ENCODE data around the gene ARID1A.

The ARID1A gene

DNA sequence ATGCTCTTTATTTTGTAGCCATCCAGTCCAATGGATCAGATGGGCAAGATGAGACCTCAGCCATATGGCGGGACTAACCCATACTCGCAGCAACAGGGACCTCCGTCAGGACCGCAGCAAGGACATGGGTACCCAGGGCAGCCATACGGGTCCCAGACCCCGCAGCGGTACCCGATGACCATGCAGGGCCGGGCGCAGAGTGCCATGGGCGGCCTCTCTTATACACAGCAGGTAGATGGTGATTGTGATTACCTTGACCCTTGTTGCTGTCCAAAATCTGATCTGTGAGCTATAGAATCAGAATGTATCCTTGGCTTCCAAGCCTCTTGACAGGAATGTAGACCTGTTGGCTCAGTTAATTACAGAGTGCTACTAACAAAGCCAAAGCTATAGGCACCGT, 33.8 kb downstream of the ARID1A start:
- DNase-seq = no peak

DNA sequence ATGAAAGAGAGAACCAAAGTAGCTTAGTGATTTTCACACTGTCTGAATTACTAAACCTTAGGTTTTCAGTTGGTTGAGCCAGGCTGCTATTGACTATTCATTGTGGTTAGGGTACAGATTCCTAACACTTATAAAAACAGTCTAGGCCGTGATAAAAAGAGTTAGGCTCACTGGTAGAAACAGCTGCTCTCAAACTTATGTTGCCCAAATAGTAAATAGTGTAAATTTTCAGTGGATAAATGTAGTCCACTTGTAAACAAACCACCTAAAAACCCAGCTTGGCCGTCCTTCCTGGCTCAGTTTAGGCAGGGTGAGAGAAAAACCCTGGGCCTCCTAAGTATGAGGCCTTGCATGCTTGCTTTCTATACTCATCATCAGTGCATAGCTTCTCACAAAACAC, 34.9 kb downstream of the ARID1A start:
- no peak for DNase-seq

DNA sequence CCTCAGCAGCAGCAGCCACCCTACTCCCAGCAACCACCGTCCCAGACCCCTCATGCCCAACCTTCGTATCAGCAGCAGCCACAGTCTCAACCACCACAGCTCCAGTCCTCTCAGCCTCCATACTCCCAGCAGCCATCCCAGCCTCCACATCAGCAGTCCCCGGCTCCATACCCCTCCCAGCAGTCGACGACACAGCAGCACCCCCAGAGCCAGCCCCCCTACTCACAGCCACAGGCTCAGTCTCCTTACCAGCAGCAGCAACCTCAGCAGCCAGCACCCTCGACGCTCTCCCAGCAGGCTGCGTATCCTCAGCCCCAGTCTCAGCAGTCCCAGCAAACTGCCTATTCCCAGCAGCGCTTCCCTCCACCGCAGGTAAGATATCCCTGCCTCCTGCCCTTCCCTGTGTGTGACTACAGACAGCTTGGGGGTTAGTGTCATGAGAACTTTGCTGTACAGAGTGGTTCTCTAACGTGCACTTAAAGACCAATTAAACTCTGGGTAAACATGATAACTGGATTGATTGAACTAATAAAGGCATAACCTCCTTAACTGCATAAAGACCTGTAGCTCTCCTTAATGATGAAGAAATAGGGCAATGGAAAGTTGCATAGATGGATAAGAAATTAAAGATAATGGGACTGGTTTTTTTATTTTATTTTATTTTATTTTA, 35.6 kb downstream of the ARID1A start:
- no peak for DNase-seq

DNA sequence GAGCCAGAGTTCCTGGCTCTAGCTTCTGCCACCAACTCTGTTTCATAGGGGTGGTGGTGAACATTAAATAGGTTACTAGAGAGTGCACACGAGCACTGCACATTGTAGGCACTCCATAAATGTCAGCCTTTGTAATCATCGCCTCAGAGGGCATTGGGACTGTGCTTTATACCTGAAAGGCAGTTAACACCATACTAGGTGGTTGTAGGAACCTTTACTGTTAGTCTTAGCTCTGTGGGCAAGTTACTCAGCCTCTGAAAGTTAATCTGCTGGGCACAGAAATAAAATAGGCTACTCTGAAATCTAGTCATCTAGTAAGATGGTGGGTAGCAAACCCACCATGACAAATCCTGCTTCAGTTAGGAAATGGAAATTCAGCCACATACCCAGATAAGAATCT, 37.6 kb downstream of the ARID1A start:
- DNase-seq = no peak

DNA sequence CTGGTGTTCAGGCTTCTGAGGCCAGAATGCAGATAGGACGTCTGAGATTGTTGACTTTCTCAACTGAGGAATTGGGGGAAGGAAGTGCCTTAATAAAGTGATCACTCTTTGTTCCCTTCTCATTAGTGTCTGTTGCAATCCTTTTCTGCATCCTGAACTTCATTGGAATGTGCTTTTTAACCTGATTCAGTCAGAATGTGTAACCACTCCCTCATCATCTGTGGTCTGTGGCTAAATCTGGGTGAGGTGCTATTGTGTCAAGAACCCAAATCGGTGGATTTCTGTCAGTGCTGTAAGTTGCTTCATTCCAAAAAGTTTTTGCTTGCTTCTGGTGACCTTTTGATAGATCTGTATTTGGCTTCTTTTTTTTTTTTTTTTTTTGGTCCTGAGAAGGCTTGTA, 38.2 kb downstream of the ARID1A start:
- DNase-seq = no peak

DNA sequence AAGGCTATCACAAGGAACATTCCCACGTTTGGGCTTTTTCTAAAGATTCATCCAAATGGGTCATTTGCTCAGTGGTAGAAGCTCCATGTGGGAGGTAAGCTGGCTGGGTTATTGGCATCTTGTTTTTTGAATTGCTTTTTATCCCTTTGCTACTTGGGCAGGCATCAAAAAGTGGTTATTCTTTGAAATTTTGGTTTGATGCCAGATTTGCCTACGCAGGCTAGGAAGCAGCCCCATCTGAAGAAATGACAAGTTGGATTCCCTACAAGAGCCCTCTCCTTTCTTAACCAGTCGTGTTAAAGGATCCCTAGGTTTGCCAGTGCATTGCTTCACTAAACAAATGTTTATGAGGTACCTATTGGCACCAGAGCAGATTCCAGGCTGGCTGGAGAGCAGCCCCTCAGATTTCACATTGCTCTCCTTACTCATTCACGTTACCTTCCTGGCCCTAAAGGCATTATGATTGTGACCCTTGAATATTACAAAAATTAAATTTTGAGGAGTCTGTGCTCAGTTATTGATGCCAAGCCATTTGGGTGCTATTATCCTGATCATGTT, 38.8 kb downstream of the ARID1A start:
- no peak for DNase-seq

DNA sequence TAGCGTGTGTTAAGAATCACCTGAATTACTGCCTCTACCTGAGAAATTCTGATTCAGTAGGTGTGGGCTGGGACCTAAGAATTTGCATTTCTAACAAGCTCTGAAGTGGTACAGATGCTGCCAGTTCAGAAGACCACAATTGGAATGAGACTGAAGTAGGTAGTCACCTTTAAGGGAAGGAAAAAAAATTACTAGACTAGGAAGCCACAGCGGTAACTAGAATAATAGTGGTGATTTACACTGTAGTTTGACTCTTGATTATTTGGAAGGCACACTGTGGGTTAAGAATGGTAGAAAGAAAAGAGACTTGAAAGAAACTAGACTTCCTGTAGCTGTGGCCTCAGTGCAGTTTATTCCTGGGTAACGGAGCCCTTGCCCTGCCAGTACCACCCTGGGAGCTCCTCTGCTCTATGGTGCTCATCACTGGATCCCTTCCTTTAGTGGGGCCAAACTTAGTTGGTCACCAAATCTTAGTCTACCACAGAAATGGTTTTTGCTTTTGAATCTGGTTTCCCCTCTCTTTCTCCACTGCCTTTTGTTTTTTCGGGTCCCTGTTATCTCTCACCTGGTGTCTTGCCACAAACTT, 43.6 kb downstream of the ARID1A start:
- no peak for DNase-seq

DNA sequence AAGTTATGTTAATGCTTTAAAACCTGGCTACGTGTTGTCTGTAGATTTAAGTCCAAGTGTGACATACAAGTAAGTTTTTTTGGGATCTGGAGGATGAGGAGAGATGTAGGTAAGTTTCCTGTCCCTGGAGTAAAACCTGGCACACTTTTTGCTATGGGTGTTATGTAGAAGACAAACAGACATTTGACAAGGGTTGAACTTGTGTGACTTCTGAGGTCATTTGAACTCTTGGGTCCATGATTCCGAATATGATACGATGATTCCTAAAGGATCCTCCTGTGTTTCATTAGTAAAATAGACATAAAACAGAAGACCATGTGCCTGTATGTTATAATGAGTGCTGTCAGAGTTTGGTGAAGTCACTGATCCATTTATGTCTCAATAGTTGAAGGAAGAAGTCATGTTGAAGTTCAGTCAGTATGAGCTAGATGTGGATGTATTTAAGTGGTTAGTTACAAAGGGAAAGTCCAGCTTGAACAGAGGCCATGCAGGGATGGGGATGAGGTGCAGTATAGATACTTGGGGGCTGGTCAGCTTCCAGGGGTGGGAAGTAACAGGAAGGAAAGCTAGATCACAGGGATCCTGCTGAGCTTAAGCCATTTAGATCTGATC, 44.3 kb downstream of the ARID1A start:
- DNase-seq = no peak

DNA sequence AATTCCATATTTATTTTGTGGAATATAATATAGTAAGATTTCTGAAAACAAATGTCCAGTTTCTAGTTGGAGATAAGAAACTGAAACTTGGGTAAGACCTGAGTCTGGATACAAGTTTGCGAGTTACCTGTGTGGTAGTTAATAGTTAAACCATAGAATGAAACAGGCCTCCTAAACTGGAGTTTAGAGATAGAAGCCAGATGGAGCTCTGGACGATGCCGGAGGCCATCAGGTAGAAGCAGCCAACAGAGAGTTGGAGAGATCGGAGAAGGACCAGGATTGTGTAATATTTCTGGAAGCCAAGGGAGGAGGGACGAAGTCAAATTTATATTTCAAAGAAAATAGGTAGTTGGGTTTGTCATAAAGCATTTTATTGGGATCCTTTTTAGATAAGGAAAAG, 45.1 kb downstream of the ARID1A start:
- DNase-seq = no peak

DNA sequence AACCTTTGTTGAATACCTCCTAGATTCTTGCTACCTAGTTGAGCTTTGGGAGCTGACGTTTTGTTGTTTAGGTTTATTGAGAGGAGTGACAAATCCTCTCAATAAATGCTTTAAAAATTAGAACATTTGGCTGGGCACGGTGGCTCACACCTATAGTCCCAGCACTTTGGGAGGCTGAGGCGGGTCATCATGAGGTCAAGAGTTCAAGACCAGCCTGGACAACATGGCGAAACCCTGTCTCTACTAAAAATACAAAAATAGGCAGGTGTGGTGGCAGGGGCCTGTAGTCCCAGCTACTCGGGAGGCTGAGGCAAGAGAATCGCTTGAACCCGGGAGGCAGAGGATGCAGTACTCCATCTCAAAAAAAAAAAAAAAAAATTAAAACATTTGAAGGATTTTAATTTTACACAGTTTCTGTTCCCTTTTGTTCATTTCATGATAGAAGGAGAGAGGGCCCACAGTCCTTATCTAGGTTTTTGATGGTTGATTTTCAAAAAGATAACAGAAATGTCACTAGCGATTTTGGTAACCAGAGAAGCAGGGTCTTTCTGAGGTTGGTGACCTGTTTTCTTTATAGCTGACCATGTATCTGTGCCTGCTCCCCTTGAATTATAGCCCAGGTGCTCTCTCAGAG, 47.7 kb downstream of the ARID1A start:
- no peak for DNase-seq

DNA sequence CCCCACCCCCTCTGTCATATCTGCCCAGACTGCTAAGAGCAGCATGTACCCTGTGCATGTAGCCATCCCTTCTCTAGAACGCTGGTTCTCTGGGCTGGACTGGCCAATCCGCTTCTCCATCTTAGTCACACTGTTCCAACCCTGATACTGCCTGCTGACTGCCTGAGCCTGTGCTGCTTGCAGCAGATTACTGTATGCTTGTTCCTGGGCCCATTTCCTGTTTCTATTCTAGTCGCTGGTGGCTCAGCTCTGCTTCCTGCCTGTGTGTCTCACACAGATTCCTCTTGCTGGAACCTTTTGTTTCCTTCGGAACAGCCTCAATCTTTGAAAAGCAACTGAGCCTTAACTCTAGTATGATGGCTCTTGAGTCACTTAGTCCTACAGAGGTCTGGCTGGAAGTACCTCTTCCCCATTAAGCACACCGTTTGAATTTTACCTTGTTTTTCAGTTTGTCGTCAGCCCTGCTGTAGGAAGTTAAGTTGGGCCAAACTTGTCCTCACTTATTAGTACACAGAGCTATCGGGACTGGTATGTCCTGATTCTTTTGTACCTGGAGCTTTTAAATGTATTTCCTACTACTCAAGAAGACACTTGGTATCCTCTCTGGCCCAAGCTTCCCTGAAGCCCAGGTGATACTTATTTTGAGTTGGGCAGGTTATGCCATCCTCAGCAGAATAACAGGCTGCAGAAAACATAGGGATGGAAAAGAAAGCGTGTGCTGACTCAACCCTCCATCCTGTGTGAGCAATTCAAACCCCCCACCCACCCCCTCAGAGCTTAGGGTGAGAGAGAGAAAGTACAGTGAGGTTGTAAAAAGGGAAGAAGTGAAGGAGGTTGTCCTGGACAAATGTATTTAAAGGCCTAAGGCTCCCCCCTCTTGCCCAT, 48.5 kb downstream of the ARID1A start:
- peak; percentile 54 for DNase-seq

DNA sequence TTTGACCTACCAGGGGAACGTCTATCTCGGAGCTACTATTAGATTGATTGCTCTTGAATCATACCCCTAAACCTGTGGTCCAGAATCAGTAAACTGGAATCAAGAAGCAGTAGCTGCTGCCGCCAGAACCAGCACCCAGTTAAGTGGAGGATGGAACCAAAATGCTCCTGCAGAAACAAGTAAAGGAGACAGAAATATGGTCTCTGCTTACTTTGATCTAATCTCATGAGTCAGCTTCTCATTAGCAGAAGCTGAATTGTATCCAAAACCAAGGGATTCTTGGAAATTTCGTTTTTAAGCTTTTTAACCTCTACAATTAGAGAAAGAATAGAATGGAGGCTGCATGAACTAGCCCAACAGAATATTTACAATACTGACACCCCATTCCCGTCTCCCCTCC, 49.4 kb downstream of the ARID1A start:
- no peak for DNase-seq

DNA sequence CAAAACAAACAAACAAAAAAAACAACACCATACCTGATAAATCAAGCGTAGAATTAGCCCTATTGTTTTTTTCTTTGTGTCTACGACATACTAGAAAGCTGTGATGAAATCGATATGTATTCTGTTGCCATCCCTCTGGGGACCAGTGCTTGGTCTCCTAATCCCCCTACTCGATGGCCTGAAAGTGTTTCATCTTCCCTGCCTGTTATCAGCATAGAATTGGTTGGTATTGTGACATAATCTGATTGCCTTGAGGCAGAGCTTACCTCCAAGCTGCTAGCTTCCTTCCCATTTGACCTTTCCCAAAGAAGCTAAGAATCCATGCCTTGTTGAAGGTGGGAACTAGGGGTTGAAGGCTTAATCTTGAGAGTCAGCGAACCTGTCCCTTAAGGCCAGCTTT, 51.2 kb downstream of the ARID1A start:
- DNase-seq = no peak

DNA sequence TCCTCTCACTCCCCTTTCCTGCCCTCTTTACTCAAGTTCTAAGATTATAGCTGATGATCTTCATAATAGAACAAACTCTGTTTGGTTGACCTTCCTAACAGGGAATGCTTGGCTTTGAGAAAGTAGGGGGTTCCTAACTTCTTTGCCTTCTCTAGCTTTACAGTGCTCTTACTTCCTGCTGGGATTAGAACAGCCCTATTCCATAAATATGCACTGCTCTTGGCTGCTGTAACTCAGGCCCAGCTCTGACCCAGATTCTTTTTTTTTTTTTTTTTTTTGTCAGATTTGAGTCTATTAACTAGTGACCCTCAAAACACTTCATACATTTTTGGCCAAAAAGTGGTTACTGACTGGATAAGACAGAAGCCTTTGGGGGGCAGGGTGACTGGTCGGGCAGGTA, 52.5 kb downstream of the ARID1A start:
- DNase-seq = no peak

DNA sequence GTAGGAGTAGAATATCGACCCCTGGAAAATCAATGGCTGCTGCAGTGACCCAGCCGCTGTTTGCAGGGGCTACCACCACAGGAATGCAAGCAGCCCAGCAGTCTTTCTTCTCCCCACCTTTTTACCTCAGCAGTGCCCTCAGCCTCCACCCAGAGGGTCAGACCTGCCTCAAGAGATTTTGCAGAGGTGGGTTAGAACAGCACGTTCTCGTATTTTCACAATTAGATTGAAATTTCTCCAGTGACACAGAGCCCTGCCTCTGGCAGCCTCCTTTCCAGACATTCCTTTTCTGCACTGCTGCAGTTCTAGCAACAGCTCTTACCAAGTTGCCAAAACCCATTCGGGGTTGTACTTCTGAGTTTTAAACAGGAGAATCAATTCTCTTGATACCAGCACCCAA, 53.6 kb downstream of the ARID1A start:
- DNase-seq = no peak

DNA sequence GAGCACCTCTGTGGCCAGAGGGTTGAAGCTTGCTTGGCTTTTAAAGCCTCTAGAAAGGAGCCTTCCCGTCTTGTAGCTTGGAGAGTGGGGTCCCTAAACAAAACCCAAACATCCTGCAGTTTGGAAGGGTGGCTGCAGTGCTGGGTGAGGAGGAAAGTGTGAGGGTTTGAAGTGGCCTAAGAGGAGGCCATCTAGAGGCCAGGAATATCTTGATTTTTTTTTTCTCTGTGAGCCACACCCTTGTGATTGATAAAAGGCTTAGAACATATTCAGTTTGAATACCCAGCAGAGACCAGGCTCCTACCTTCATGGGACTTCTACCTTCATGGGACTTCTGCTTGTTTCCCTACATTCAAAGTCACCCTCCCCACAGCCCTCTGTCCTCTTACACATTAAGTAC, 54.6 kb downstream of the ARID1A start:
- DNase-seq = no peak

DNA sequence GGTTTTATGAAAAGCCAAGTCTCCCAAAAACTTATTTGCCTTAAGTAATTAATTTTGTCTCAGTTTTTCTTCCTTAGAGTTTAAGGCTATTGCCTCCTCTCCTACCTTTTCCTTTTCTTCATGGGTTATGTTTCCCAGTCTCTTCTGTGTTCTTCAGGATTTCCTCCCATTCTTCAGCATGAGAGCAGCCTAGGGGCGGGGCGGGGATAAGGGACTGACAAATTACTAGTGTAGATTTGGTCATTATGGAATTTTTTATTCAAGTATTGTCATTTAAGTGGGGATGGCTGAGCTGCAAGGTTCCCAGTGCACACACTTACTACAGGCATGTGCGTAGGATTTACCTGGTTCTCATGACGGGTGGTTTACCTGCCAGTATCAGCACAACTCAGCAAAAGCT, 56.7 kb downstream of the ARID1A start:
- DNase-seq = no peak

DNA sequence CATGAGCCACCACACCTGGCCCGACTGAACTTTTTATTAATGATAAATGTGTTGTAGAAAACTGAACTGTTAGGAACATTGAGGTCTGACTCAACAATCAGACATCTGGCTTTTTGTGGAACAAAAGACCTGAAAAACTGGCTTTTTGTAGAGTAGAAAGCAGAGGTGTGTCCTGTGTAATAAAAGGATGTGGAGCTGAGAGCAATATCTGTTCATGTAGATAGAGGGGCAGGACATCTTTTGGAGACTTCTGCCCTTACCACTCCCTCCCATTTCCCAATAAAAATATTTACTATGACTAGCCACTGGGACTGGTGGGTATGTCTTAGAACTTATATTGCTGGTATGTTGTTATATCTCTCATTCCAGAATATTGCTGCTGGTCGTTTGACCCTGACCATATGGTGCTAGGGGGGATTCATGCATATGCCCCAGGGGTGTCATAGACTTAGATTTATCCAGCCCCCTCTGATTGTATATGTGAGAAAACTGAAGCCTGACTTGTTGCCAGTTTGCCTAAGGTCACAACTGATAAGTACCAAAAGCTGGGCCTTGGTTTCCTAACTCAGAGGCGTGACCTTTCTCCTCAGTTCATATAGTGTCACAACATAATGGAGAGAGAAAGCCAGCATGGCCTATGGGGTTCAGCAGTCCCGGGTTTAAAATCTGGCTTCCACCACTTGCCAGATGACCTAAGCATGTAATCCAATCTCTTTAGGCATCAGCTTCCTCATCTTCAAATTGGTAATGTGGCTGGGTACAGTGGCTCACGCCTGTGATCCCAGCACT, 58.5 kb downstream of the ARID1A start:
- no peak for DNase-seq

DNA sequence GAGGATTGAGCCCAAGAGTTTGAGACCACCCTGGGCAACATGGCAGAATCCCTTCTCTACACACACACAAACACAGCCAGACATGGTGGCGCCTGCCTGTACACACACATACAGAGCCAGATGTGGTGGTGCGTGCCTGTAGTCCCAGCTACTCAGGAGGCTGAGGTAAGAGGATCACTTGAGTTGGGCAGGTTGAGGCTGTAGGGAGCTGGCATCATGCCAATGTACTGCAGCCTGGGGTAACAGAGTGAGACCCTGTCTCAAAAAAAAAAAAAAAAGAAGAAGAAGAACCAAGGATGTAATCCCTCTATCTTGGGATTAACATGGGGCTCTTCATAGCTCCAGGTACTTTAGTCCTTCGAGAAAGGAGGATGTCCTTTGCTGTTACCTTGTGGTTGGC, 62.5 kb downstream of the ARID1A start:
- DNase-seq = no peak

DNA sequence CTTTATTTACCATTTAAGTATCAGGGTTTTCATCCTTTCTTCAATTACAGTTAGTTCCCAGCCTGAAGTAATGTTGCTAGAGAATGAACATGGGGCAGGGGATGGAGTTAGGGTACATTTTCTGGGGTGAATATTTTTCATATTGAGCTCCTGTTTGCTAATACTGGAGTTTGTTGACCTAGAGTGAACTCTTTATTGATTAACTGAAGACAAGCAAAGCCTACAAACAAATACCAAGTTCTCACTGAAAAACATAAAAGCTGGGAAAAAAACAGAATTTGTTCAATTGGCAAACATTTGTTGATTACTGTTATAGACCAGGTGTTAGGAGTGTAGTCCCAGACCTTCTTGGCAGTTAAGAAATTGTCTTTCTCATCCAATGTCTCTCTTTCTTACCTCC, 63.7 kb downstream of the ARID1A start:
- DNase-seq = no peak

DNA sequence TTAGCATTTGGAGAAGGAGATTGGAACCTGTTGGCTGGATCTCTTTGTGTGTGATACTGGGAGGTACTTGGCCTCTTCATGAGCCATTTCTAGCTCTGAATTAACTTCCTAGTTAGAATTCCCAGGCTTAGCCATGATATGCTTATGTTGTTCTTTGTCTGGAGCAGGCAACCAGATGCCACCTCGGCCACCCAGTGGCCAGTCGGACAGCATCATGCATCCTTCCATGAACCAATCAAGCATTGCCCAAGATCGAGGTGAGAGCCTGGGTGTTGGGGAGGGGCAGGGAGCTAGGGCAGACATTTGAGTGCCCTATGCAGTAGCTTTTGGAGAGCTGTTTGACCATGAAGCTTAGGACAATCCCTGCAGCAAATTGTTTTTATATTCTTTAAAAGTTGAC, 65.4 kb downstream of the ARID1A start:
- DNase-seq = no peak

DNA sequence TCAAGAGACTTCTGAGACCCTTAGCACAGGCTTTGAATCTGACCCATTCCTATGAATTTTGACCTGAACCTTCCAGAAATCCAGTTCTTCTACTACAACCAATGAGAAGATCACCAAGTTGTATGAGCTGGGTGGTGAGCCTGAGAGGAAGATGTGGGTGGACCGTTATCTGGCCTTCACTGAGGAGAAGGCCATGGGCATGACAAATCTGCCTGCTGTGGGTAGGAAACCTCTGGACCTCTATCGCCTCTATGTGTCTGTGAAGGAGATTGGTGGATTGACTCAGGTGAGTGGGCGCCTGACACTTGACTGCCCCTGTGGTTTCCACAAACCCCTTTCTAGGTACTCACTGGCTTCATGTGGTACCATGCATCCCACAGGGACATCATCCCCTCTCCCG, 71.9 kb downstream of the ARID1A start:
- no peak for DNase-seq
